ENCODE data around the gene CEP192.
"Not testable (repeated sequence)": the region's sequence is repeated elsewhere in the genome, so short reads cannot be mapped to it uniquely, and the experiment has no call there.

DNA sequence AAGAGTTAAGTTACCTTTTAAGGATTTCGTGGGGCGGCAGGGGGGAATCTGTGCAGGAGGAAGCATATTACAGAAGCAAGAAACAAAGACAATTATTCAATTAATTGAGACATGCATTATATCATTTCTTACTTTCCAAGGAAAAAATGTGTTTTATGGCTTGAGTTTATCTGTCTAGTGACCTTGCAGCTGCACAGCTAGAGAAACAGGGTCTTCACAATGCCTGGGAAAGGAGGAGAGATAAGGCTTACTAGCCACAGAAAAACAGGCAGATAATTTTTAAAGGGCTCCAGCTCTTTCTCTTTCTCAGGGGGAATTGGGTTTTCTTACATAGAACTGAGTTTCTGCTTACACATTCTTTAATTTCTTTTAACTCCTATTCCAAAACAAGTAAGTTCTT lies 6.2 kb downstream of the CEP192 start:
- TF ChIP-seq, protein P1, sequence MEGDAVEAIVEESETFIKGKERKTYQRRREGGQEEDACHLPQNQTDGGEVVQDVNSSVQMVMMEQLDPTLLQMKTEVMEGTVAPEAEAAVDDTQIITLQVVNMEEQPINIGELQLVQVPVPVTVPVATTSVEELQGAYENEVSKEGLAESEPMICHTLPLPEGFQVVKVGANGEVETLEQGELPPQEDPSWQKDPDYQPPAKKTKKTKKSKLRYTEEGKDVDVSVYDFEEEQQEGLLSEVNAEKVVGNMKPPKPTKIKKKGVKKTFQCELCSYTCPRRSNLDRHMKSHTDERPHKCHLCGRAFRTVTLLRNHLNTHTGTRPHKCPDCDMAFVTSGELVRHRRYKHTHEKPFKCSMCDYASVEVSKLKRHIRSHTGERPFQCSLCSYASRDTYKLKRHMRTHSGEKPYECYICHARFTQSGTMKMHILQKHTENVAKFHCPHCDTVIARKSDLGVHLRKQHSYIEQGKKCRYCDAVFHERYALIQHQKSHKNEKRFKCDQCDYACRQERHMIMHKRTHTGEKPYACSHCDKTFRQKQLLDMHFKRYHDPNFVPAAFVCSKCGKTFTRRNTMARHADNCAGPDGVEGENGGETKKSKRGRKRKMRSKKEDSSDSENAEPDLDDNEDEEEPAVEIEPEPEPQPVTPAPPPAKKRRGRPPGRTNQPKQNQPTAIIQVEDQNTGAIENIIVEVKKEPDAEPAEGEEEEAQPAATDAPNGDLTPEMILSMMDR (IDR thresholded peaks at IDR 0.05; ENCODE audit: low read depth, low read length, missing input control), result not testable (repeated sequence)
- not testable (repeated sequence) for TF ChIP-seq SP1 (IDR thresholded peaks at IDR 0.05); TAF1 (conservative IDR thresholded peaks at IDR 0.05); FOXA2 (IDR thresholded peaks at IDR 0.05)
- TF ChIP-seq, protein P2, sequence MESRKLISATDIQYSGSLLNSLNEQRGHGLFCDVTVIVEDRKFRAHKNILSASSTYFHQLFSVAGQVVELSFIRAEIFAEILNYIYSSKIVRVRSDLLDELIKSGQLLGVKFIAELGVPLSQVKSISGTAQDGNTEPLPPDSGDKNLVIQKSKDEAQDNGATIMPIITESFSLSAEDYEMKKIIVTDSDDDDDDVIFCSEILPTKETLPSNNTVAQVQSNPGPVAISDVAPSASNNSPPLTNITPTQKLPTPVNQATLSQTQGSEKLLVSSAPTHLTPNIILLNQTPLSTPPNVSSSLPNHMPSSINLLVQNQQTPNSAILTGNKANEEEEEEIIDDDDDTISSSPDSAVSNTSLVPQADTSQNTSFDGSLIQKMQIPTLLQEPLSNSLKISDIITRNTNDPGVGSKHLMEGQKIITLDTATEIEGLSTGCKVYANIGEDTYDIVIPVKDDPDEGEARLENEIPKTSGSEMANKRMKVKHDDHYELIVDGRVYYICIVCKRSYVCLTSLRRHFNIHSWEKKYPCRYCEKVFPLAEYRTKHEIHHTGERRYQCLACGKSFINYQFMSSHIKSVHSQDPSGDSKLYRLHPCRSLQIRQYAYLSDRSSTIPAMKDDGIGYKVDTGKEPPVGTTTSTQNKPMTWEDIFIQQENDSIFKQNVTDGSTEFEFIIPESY (IDR thresholded peaks at IDR 0.05), result not testable (repeated sequence)
- TF ChIP-seq, protein P3, sequence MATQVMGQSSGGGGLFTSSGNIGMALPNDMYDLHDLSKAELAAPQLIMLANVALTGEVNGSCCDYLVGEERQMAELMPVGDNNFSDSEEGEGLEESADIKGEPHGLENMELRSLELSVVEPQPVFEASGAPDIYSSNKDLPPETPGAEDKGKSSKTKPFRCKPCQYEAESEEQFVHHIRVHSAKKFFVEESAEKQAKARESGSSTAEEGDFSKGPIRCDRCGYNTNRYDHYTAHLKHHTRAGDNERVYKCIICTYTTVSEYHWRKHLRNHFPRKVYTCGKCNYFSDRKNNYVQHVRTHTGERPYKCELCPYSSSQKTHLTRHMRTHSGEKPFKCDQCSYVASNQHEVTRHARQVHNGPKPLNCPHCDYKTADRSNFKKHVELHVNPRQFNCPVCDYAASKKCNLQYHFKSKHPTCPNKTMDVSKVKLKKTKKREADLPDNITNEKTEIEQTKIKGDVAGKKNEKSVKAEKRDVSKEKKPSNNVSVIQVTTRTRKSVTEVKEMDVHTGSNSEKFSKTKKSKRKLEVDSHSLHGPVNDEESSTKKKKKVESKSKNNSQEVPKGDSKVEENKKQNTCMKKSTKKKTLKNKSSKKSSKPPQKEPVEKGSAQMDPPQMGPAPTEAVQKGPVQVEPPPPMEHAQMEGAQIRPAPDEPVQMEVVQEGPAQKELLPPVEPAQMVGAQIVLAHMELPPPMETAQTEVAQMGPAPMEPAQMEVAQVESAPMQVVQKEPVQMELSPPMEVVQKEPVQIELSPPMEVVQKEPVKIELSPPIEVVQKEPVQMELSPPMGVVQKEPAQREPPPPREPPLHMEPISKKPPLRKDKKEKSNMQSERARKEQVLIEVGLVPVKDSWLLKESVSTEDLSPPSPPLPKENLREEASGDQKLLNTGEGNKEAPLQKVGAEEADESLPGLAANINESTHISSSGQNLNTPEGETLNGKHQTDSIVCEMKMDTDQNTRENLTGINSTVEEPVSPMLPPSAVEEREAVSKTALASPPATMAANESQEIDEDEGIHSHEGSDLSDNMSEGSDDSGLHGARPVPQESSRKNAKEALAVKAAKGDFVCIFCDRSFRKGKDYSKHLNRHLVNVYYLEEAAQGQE (IDR thresholded peaks at IDR 0.05), result not testable (repeated sequence)

All from liver (tissue), 3 donors.